Lower leg skin (tissue), 3 donors: ENCODE data around the gene LRTM2.

ENCODE experiments used
- CTCF ChIP-seq, 3 donors: fragments of 450-650 bp; IDR thresholded peaks; one replicate each; pipeline ENCODE4 v1.5.1; 2016; ENCODE audit warnings: antibody characterized with exemption in 3 of 3, mild to moderate bottlenecking in 3 of 3, moderate library complexity in 2 of 3
- POLR2A ChIP-seq, 2 donors: fragments of 450-650 bp; IDR thresholded peaks; one replicate each; pipeline ENCODE4 v1.6.1; 2016 to 2017; ENCODE audit warnings: antibody characterized with exemption in 2 of 2, mild to moderate bottlenecking in 1 of 2, moderate library complexity in 1 of 2

GRCh38 chr12:1838994-1839365 lies 18.6 kb downstream of the LRTM2 start:
- no peak for TF ChIP-seq CTCF (IDR thresholded peaks at IDR 0.05)
- no peak for TF ChIP-seq POLR2A (IDR thresholded peaks at IDR 0.05)
